ENCODE measurements around the gene RPA4.

DNA sequence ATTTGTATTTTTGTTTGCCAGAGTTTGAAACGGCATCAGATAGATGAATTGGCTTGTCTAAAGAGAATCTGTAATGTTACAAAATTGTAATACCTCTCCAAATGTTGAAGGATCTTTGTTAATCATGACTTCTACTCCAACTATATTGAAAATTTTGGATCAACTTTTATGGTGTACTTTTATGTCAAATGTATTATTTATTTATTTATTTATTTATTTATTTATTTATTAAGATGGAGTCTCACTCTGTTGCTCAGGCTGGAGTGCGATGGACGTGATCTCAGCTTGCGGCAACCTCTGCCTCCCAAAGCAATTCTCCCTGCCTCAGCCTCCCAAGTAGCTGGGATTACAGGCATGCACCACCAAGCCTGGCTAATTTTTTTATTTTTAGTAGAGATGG, 36.0 kb downstream of the RPA4 start:
- no peak for TF ChIP-seq POLR2A (IDR thresholded peaks at IDR 0.05)
- TF ChIP-seq, protein P1, sequence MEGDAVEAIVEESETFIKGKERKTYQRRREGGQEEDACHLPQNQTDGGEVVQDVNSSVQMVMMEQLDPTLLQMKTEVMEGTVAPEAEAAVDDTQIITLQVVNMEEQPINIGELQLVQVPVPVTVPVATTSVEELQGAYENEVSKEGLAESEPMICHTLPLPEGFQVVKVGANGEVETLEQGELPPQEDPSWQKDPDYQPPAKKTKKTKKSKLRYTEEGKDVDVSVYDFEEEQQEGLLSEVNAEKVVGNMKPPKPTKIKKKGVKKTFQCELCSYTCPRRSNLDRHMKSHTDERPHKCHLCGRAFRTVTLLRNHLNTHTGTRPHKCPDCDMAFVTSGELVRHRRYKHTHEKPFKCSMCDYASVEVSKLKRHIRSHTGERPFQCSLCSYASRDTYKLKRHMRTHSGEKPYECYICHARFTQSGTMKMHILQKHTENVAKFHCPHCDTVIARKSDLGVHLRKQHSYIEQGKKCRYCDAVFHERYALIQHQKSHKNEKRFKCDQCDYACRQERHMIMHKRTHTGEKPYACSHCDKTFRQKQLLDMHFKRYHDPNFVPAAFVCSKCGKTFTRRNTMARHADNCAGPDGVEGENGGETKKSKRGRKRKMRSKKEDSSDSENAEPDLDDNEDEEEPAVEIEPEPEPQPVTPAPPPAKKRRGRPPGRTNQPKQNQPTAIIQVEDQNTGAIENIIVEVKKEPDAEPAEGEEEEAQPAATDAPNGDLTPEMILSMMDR (IDR thresholded peaks at IDR 0.05) = no peak

Measured in testis (tissue), 2 donors.